ENCODE measurements around the gene NAXD.
"Not testable (repeated sequence)": the region's sequence is repeated elsewhere in the genome, so short reads cannot be mapped to it uniquely, and the experiment has no call there.

Gene NAXD

GRCh38 chr13:110597041-110597689, 18.2 kb upstream of the NAXD start:
- DNase-seq: no peak

- no peak for DNase-seq
These were observed 15.0 kb upstream of the NAXD start for GRCh38 chr13:110600261-110600819.

- no peak for DNase-seq
These were observed 14.4 kb upstream of the NAXD start for GRCh38 chr13:110600980-110601379.

GRCh38 chr13:110605132-110605531, 10.2 kb upstream of the NAXD start:
- no peak for DNase-seq

GRCh38 chr13:110606281-110606680, 9.1 kb upstream of the NAXD start:
- not testable (repeated sequence) for DNase-seq

GRCh38 chr13:110607675-110608224, 7.6 kb upstream of the NAXD start:
- no peak for DNase-seq

GRCh38 chr13:110610955-110611595, 4.3 kb upstream of the NAXD start:
- no peak for DNase-seq

- no peak for DNase-seq
These were observed 382 bp upstream of the NAXD start for GRCh38 chr13:110615005-110615321.

- no peak for DNase-seq
These were observed 1.1 kb downstream of the NAXD start for GRCh38 chr13:110616103-110617101.

- no peak for DNase-seq
These were observed 2.2 kb downstream of the NAXD start for GRCh38 chr13:110617321-110618072.

GRCh38 chr13:110618167-110618566, 2.8 kb downstream of the NAXD start:
- DNase-seq: no peak

GRCh38 chr13:110618780-110619179, 3.4 kb downstream of the NAXD start:
- no peak for DNase-seq

GRCh38 chr13:110620596-110620995, 5.3 kb downstream of the NAXD start:
- DNase-seq: no peak

- peak; percentile 20 for DNase-seq
These were observed 9.7 kb downstream of the NAXD start for GRCh38 chr13:110624766-110625756.

GRCh38 chr13:110625771-110626321, 10.5 kb downstream of the NAXD start:
- peak; percentile 25 for DNase-seq

GRCh38 chr13:110626521-110626920, 11.2 kb downstream of the NAXD start:
- no peak for DNase-seq

- no peak for DNase-seq
These were observed 12.0 kb downstream of the NAXD start for GRCh38 chr13:110627351-110627750.

- DNase-seq: peak; percentile 18
These were observed 12.6 kb downstream of the NAXD start for GRCh38 chr13:110627761-110628476.

- peak; percentile 11 for DNase-seq
These were observed 13.1 kb downstream of the NAXD start for GRCh38 chr13:110628477-110628793.

Data from left hindlimb (tissue), 1 donor.